ENCODE results near the gene CRTAC1.

CRTAC1 gene

DNA sequence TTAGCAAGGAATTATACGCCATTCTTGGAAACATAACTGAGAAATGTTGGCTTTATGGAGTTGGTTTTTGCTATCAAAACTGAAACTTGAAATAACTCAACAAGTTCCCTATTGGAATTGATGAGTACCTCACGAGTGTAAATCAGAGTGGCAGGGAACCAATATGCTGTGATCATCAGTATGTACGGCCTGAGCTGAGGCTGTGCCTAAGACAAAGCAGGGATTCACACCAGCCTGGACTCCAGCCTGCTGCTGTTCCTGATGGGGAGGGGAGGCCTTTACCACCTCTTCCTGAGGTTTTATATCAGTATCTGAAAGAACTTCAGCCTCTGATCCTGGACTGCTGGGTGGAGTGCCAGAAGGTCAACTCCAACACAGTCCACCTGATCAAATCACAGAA, 52.7 kb downstream of the CRTAC1 start:
- FAIRE-seq (no peak), DNase-seq (ENCODE audit: insufficient read length, low spot score) (no peak)

GRCh38 chr10:97975598-97975997, 54.8 kb downstream of the CRTAC1 start:
- FAIRE-seq (no peak), DNase-seq (ENCODE audit: insufficient read length, low spot score) (no peak)

DNA sequence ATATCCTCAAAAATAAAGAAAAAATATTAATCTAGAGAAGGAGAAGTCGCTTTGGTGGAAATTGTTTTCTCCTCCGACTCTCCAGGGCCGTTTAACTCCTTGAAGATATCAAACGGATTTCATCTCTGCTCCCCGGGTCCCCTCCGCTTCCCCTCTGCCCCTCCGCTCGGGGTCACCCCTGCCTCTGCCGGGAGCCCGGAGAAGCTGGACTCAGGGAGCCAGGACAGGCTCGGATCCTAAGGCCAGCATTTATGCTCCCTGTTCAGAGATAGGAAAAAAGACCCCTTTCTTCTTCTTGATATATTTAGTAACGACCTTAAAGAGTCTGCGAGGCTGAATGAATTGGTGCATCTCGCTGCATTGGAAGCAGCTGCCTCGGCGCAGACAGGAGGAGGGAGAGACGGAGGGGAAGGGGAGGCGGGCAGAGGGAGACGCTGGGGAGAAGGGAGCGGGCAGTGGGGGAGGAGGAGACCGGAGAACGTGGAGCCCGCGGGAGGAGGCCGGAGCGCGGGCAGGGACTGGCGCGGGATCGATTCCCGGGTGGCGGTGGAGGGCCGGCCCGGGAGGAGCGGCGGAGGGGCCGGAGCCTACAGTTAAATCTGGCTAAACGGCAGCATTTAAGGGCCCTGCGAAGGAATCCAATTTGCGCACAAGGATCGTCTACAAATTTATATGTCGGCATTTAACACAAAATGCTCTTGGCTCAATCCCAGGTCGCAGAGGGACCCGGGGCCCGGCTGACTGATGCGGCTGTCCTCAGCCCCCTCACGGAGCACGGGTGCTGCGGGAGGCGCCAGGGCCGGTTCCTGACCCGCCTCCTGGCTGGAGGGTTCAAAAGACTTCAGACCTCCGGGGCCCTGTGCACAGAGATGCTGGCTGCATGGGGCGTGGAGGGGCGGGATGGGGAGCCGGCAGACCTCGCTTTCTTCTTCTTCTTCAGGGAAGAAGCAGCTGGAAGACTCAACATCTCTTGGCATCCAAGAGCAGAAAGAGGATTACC, 55.6 kb downstream of the CRTAC1 start:
- FAIRE-seq: no peak

DNA sequence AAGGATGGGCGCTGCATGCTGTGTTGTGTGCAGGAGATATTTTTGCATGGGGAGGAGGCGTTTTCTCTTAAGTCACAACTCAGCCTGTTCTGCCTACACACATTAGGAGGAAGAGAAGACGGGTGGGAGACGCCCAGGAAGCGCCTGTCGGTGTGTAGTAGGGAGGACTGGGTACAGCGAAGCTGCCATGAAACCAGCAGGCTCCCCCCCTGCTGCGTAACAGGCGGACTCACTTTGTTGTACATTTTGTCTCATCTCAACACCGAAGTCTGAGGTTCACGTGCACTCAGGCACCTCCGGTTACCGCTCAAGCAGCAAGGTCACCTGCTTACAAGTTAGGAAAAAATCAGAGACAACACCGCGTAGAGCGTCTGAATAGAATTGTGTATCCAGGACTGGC, 56.3 kb downstream of the CRTAC1 start:
- FAIRE-seq: no peak
- no peak for DNase-seq (ENCODE audit: insufficient read length, low spot score)

More for the DNA sequence above, 55.6 kb downstream of the CRTAC1 start:
- DNase-seq (ENCODE audit: insufficient read length, low spot score): no peak

- FAIRE-seq: no peak
- DNase-seq (ENCODE audit: insufficient read length, low spot score): no peak
Observed at GRCh38 chr10:97969538-97970079, 60.8 kb downstream of the CRTAC1 start.

DNA sequence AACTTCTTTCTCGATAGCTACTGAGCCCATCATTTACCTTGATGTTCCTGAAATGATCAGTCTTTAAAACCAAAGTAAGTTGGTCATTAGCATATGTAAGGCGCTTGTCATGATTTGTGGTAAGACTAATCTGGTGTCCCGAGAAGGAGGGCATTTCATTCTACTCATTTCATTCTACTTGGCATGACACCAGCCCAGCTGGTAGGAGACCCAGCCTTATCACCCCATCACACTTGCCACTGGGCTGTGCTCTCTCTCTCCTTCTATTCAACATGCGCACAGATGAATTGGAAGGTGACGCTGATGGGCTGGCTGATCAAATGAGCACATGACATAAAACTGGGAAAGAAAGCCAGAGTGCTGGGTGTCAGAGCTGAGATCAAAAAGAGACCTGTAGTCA, 65.7 kb downstream of the CRTAC1 start:
- FAIRE-seq: no peak
- no peak for DNase-seq (ENCODE audit: insufficient read length, low spot score)

DNA sequence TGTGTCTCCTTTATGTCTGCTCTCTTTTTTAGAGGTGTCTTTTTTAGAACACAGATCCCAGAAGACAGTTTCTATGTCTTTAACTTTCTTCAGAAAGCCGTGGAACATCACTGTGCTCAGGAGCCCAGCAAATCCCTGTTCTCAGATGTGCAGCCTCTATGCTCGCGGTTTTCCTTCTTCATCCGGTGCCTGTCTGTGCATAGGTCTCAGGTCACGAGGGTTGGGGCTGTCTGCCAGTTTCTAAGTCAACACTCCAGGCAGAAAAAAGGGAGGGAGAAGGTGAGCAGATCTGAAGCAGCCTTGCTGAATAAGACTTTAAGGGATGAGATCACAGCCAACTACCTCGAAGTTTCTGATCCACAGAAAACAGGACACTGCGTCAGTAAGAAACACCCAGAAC, 68.5 kb downstream of the CRTAC1 start:
- no peak for FAIRE-seq
- no peak for DNase-seq (ENCODE audit: insufficient read length, low spot score)

GRCh38 chr10:97960269-97961056, 70.0 kb downstream of the CRTAC1 start:
- FAIRE-seq (no peak), DNase-seq (ENCODE audit: insufficient read length, low spot score) (no peak)

DNA sequence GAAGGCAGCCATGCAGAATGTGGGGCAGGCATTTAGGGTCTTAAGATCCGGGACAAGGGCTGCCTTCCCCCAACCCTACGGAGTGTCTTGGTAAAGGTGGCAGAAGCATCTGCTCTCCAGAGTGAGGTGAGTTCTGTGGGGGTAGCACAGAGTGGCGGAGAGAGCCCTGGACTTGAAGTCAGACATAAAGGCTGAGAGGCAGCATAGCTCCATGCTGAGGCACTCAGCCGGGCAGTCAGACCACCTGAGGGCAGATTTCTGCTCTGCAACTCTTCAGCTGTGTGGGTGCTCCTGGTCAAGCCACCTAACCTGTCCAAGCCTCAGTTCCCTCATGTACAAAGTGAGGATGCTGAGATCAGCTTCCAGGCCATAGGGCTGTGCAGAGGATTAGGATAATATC, 81.0 kb downstream of the CRTAC1 start:
- DNase-seq (ENCODE audit: insufficient read length, low spot score): no peak
- no peak for FAIRE-seq

DNA sequence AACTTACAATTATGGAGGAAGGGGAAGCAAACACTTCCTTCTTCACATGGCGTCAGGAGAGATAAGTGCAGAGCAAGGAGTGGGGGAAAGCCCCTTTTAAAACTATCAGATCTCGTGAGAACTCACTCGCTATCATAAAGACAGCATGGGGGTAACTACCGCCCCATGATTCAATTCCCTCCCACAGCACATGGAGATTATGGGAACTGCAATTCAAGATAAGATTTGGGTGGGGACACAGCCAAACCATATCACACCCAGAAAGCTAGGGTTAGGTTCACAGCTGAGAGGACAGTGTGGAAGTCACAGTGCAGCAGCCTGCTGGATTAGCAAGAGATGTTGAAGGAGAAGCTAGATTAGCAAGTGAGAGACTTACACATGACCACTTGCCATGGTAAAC, 81.6 kb downstream of the CRTAC1 start:
- FAIRE-seq (no peak), DNase-seq (ENCODE audit: insufficient read length, low spot score) (no peak)

GRCh38 chr10:97944772-97945171, 85.6 kb downstream of the CRTAC1 start:
- DNase-seq (ENCODE audit: insufficient read length, low spot score) (no peak), FAIRE-seq (no peak)

DNA sequence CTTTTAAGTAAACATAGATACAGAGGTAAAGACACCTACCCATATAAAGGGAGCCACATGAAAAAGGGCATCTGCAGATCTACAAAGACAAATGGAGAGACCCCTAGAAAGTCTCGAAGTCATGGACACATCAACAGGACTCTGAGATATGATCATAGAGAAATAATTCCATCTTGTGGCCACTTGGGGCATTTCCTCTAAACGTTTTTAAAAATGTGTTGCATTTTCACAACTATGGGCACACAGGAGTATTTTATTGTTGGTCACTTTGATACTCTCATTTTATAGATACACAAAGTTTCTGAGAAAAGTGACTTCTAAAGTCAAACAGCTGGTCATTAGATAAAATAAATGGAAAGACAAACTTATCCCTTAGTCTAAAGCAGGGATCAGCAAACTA, 87.1 kb downstream of the CRTAC1 start:
- DNase-seq (ENCODE audit: insufficient read length, low spot score) (no peak), FAIRE-seq (no peak)

DNA sequence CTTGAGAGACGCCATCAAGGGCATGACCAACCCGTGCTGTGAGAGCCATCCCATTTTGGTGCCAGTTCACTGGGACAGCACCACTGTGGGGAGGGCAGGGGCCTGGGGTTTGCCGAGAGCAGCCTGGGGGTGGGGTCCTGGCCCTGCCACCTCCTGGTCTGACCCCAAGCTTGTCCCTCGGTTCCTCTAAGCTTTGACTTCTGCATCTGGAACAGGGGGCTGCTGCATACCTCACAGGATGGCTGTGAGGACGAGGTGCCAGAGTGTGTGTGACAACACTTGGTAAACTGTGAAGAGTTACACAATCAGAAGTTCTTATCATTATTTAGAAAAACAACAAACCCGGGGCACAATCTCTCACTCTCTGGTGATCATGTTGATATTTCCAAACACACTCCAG, 89.9 kb downstream of the CRTAC1 start:
- FAIRE-seq (no peak), DNase-seq (ENCODE audit: insufficient read length, low spot score) (no peak)

DNA sequence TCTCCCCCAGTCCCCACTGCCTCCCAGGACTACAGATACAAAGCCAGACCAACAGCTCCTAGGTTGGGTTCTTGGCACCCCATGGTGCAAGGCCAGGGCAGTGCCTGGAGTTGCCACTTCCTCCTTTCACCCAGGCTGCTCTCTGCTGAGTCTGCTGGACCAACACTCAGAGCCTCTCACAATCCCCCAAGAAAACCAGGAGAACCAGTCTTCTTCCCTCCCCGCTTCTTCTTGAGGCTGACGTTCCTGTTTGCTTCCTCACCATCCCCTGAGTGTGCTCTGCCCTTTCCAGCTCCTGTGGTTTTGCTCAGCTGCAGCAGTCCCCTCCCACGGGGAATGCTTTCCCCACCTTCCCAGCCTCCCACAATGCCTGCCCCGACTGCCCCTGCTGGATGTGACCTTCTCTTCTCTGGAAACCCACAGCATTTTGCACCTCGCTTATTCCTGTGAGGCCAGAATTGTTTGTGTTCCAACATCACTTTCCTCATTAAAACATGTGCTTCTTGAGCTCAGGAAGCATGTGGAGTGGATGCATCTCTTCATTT, 90.9 kb downstream of the CRTAC1 start:
- DNase-seq (ENCODE audit: insufficient read length, low spot score) (no peak), FAIRE-seq (no peak)

DNA sequence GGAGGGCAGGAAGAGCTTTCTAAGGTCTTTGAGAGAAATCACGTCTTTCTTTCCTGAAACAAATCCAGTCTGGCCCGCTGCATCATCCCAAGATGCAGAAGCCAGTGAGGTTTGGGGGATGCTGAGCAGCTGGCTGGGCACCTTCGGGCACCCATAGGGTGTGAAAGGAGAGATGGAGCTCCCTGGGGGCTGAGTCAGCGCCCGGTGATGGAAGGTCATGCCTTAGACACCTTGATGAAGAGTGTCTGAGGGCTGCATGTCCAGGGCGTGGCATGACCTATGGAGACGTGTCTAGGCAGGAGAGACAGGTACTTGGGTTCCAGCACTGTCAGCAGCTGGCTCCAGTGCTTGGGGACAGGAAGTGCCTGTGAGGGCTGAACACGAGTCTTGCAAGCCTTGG, 92.5 kb downstream of the CRTAC1 start:
- DNase-seq (ENCODE audit: insufficient read length, low spot score) (no peak), FAIRE-seq (no peak)

GRCh38 chr10:97937054-97937453, 93.4 kb downstream of the CRTAC1 start:
- FAIRE-seq: no peak
- DNase-seq (ENCODE audit: insufficient read length, low spot score): no peak

DNA sequence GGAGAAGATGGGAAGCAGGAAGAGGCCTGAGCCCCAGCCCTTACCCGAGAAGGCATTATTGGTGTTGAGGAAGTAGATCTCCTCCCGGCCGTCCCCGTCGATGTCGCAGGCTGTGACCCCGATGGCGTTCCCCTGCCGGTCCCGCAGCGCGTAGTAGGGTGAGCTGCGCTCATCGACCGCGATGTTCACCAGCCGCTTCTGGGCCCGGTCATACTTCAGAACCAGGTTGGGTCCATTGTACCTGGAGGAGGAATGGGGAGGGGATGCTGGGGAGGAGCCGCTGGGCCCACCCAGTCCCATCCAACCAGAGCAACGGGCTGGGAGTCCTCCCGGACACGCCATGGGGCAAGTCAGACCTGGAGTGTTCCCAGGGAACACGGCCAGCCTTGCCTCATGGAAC, 94.3 kb downstream of the CRTAC1 start:
- no peak for DNase-seq (ENCODE audit: insufficient read length, low spot score)
- FAIRE-seq: no peak

- no peak for FAIRE-seq
- DNase-seq (ENCODE audit: insufficient read length, low spot score): no peak
Observed at GRCh38 chr10:97932932-97933530, 97.4 kb downstream of the CRTAC1 start.

DNA sequence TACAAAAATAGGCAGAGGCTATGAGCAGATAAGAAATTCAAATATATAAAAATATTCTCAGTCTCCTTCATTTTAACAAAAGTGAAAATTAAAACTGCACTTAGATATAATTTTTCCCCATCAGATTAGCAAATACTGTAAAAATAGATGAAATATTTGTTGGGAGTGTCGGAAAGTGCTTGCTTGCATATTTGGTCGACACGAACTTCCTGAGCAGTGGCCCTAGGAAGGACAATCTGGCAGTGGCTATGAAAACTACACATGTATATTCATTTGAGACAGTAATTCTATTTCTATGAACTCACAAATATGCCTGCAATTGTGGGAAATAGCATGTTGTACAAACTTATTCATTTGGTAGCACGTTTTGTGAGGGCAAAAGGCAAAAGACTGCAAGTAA, 99.4 kb downstream of the CRTAC1 start:
- FAIRE-seq: no peak
- no peak for DNase-seq (ENCODE audit: insufficient read length, low spot score)

DNA sequence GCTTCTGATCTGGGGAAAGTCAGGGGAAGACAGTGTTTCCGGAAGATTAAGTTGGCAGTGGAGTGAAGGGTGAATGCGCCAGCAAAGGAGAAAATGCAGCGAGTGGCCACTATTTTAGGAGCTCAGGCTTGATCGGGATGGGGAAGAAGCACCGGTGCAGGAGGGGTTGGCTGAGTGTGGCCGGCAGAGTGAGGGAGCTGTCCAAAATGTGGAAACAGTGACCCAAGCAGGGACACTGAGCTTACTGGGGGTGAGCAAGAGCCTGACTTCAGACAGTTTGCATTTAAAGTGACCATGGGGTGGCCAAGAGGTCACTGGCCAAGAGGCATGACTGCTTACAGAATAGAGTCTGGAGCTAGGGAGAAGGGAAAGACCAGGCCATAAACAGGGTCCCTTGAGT, 101.5 kb downstream of the CRTAC1 start:
- no peak for DNase-seq (ENCODE audit: insufficient read length, low spot score)
- FAIRE-seq: no peak

DNA sequence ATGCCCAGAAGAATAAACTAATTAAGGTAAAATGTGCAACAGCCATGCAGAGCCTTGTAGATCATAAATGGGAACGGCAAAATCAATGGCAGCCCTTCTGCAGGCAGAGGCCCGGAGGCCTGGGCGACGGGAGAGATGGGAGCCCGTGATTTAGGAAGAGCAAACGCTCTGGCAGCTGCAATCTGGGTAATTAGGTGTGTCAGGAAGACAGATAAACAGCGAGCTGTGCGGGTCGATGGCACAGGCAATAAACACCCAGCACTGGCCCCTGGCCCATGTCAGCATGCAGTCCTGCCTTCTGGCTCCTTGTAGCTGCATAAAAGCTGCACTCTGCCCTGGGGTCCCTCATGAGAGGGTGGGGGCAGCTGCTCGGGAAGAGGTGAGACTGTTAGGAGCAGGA, 102.8 kb downstream of the CRTAC1 start:
- DNase-seq (ENCODE audit: insufficient read length, low spot score): no peak
- no peak for FAIRE-seq

Data from GM19239 (cell line).